ENCODE data around the gene AHDC1. TPM values are rescaled to one million over a fixed set of nuclear protein-coding genes. Genes with fewer than 3 reads are reported as not detected.

AHDC1 gene
- total RNA-seq (2014; rRNA removed; shearing (Covaris generic)): 5.5 and 6.5 TPM in 2 replicates
- 8.4 and 13.8 TPM in 2 replicates for total RNA-seq (2022)
- percentile 43 among the genes with signal in this experiment for Bru-seq, nascent RNA
- percentile 50 among the genes with signal in this experiment for BruChase-seq, experiment 1, labeled RNA remaining after a 6-hour chase
- percentile 47 among the genes with signal in this experiment for BruChase-seq, experiment 2, labeled RNA remaining after a 2-hour chase
- long read RNA-seq, partial matches to known transcripts: 4 of 6 reads
- long read RNA-seq, other reads (novel, unspliced or antisense): 2 of 6 reads

GRCh38 chr1:27603681-27604578 is at the start of gene AHDC1:
TSS of gene AHDC1 (minus strand) at chr1:27604144. CDS start at chr1:27552115, 52,029 bp downstream.
- no peaks in the 10 kb centered on the region; the same call in 1 of the 2 replicates for H3K79me2 ChIP-seq (ENCODE audit: insufficient read depth, low read depth, low read length)
- H3K27ac ChIP-seq (ENCODE audit: low read depth, low read length, poor library complexity, severe bottlenecking): peak within 1 kb of the TSS; percentile 57
- ChIA-PET POLR2A (interaction anchor here (0.6 to 1.1 kb wide), 2 partner anchors 206 to 248 kb away, joined by 4 to 6 read pairs; no protein-coding TSS in a partner anchor), CTCF (ENCODE audit: unreplicated experiment) (interaction anchor here (0.6 to 1.0 kb wide), 3 partner anchors 35 to 291 kb away, joined by 5 to 6 read pairs (median 6); no protein-coding TSS in a partner anchor)
- BruUV-seq (replicated peaks): no TSS peak
- peak within 1 kb of the TSS; percentile 82 for H3K4me2 ChIP-seq (ENCODE audit: low read length)
- peak within 1 kb of the TSS; percentile 78 for H3K4me3 ChIP-seq (ENCODE audit: low read depth, low read length, poor library complexity, severe bottlenecking)
- intact Hi-C loops (cut with micrococcal nuclease; ENCODE audit: unreplicated experiment): loop anchor here (1.0 to 5.0 kb wide), 2 partner anchors 48 to 187 kb away; no protein-coding TSS in a partner anchor
- 0 out of 2 replicates have a peak, but pooled peaks cover 5% of the 10 kb centered on the region for H4K20me1 ChIP-seq (ENCODE audit: insufficient read depth, low read length)
- no peak for TF ChIP-seq CTCF (conservative IDR thresholded peaks at IDR 0.05; ENCODE audit: low read length)
- TF ChIP-seq EZH2phosphoT487 (IDR thresholded peaks at IDR 0.05; ENCODE audit: borderline replicate concordance, low read depth, low read length): no peak
- 0 out of 2 replicates have a peak within 1 kb of the TSS, but pooled peaks have one; percentile 49 for H2AFZ ChIP-seq (ENCODE audit: low read length)
- no peaks in the 10 kb centered on the region for H3K36me3 ChIP-seq (ENCODE audit: insufficient read depth, low read length)
- H3K9me3 ChIP-seq (ENCODE audit: low read length): no peaks in the 10 kb centered on the region
- H3K4me1 ChIP-seq (ENCODE audit: insufficient read depth, low read length, poor library complexity, severe bottlenecking): peaks cover 76% of the 10 kb centered on the region
- H3K9me2 ChIP-seq (ENCODE audit: insufficient read depth, low read length): no peaks in the 10 kb centered on the region
- peak; percentile 94 for DNase-seq (ENCODE audit: low spot score)

GRCh38 chr1:27652111-27652864 is 48.3 kb upstream of the AHDC1 start:
- Histone ChIP-seq H4K20me1 (ENCODE audit: insufficient read depth, low read length) (no peaks in the 10 kb centered on the region), H3K4me3 (ENCODE audit: low read depth, low read length, poor library complexity, severe bottlenecking) (no peak overlapping the region), H2AFZ (ENCODE audit: low read length) (no peak overlapping the region), H3K27ac (ENCODE audit: low read depth, low read length, poor library complexity, severe bottlenecking) (no peak overlapping the region), H3K9me2 (ENCODE audit: insufficient read depth, low read length) (no peaks in the 10 kb centered on the region), H3K4me1 (ENCODE audit: insufficient read depth, low read length, poor library complexity, severe bottlenecking) (peaks cover 8% of the 10 kb centered on the region), H3K36me3 (ENCODE audit: insufficient read depth, low read length) (no peaks in the 10 kb centered on the region), H3K79me2 (ENCODE audit: insufficient read depth, low read depth, low read length) (no peaks in the 10 kb centered on the region), H3K9me3 (ENCODE audit: low read length) (no peaks in the 10 kb centered on the region), H3K4me2 (ENCODE audit: low read length) (no peak overlapping the region)
- BruUV-seq (replicated peaks): no TSS peak
- intact Hi-C loops (cut with micrococcal nuclease; ENCODE audit: unreplicated experiment): no loop called here
- TF ChIP-seq EZH2phosphoT487 (IDR thresholded peaks at IDR 0.05; ENCODE audit: borderline replicate concordance, low read depth, low read length) (no peak), CTCF (conservative IDR thresholded peaks at IDR 0.05; ENCODE audit: low read length) (no peak)
- DNase-seq (ENCODE audit: low spot score): no peak
- ChIA-PET POLR2A (no interaction called here), CTCF (ENCODE audit: unreplicated experiment) (no interaction called here)
